HG03025 (cell line): ENCODE measurements around the gene KRTAP19-4.
"Not testable (repeated sequence)": the region's sequence is repeated elsewhere in the genome, so short reads cannot be mapped to it uniquely, and the experiment has no call there.

ENCODE experiments used
- ATAC-seq: cut with Tn5 transposase; IDR thresholded peaks from one replicate; pipeline ENCODE4 v1.9.1; 2021; ENCODE audit warnings: mild to moderate bottlenecking, moderate library complexity; ENCODE audit not compliant: unreplicated experiment, low FRiP score

The KRTAP19-4 gene

DNA sequence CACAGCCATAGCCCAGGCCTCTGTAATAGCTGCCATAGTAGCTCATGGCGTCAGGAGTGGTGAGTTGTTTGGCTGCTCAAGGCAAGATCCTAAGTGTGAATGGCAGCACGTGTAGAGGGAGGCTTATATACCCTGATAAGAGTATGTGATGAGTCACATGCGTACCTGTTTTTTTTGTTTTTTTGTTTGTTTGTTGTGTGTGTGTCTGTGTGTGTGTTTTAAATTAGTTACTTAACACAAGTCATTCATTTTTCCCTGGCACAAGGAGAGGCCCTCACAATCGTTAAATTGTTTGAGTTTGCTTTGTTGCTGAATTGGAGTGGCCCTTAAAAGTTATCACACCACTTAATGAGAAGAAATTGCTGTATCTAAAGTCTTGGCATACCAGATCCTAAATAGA lies at the start of gene KRTAP19-4:
KRTAP19-4 (minus strand) TSS at position 101 of the 400 bp plus-strand sequence; CDS start at position 46, 55 bp downstream.
- ATAC-seq = no peak

GRCh38 chr21:30541764-30542163 lies 44.8 kb upstream of the KRTAP19-4 start, which contains the start of gene KRTAP19-6:
TSS of gene KRTAP19-6 (minus strand) at chr21:30541864. CDS start at chr21:30541833, 31 bp downstream.
- no peak for ATAC-seq

- no peak for ATAC-seq
These were observed 21.9 kb upstream of the KRTAP19-4 start for GRCh38 chr21:30518876-30519275.

- ATAC-seq = no peak
These were observed 18.7 kb upstream of the KRTAP19-4 start for GRCh38 chr21:30515681-30516080.

- not testable (repeated sequence) for ATAC-seq
These were observed 8.7 kb upstream of the KRTAP19-4 start for GRCh38 chr21:30505621-30506205.

- ATAC-seq = no peak
These were observed 5.1 kb upstream of the KRTAP19-4 start, which contains the start of gene KRTAP19-5 for GRCh38 chr21:30502041-30502440. TSS of gene KRTAP19-5 (minus strand) at chr21:30502141. CDS start at chr21:30502090, 51 bp downstream.

GRCh38 chr21:30491963-30492428 lies 5.0 kb downstream of the KRTAP19-4 start, which contains the start of gene KRTAP19-3:
TSS of gene KRTAP19-3 (minus strand) at chr21:30492013. CDS start at chr21:30491957, 56 bp downstream.
- no peak for ATAC-seq

GRCh38 chr21:30487336-30487735 lies 9.6 kb downstream of the KRTAP19-4 start, which contains the start of gene KRTAP19-2:
TSS of gene KRTAP19-2 (minus strand) at chr21:30487436. CDS start at chr21:30487348, 88 bp downstream.
- no peak for ATAC-seq

- ATAC-seq = no peak
These were observed 10.8 kb downstream of the KRTAP19-4 start for GRCh38 chr21:30486180-30486579.

- ATAC-seq = no peak
These were observed 14.8 kb downstream of the KRTAP19-4 start for GRCh38 chr21:30482130-30482529.

- ATAC-seq = no peak
These were observed 16.8 kb downstream of the KRTAP19-4 start, which contains the start of gene KRTAP19-1 for GRCh38 chr21:30480145-30480544. TSS of gene KRTAP19-1 (minus strand) at chr21:30480367. CDS start at chr21:30480317, 50 bp downstream.

GRCh38 chr21:30479259-30479658 lies 17.7 kb downstream of the KRTAP19-4 start:
- ATAC-seq = no peak

DNA sequence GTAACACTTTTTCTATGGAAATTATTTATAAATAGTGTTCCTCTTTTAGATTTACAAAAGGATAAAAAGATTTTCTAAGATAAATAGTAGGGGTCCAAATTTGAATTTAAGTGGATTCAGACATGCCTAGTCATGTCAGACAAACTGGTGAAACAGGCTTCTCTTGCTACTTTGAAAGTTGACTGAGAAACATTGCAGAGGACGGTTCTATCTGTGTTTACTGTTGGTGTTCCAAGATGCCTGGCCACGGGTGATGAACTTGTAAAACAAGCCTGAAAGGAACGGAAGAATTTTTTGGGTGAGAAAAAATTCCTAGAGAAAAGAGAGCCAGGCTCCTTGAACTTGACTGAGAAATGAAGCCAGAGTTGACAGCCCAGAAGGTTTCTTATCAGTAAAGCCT lies 19.0 kb downstream of the KRTAP19-4 start:
- ATAC-seq = no peak

- ATAC-seq = no peak
These were observed 27.9 kb downstream of the KRTAP19-4 start for GRCh38 chr21:30468900-30469714.

GRCh38 chr21:30463713-30464112 lies 33.3 kb downstream of the KRTAP19-4 start:
- ATAC-seq = no peak

GRCh38 chr21:30448514-30448913 lies 48.5 kb downstream of the KRTAP19-4 start:
- ATAC-seq = no peak

GRCh38 chr21:30447056-30447455 lies 49.9 kb downstream of the KRTAP19-4 start:
- no peak for ATAC-seq
